HG02610 (cell line): ENCODE data around the gene SHMT1.
"Not testable (repeated sequence)": the region's sequence is repeated elsewhere in the genome, so short reads cannot be mapped to it uniquely, and the experiment has no call there.

ENCODE experiments used
- ATAC-seq: cut with Tn5 transposase; IDR thresholded peaks from one replicate; pipeline ENCODE4 v1.9.1; 2021; ENCODE audit warnings: mild to moderate bottlenecking, moderate library complexity; ENCODE audit not compliant: unreplicated experiment

Gene SHMT1

DNA sequence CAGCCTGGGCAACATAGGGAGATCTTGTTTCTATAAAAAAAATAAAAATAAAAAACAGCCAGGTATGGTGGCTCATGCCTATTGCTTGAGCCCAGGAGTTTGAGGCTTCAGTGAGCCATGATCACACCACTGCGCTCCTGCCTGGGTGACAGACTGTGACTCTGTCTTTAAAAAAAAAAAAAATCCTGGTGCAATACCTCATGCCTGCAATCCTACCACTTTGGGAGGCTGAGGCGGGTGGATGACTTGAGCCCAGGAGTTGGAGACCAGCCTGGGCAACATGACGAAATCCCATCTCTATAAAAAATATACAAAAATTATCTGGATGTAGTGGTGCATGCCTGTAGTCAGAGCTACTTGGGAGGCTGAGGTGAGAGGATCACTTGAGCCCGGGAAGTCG lies 15.3 kb upstream of the SHMT1 start:
- not testable (repeated sequence) for ATAC-seq

DNA sequence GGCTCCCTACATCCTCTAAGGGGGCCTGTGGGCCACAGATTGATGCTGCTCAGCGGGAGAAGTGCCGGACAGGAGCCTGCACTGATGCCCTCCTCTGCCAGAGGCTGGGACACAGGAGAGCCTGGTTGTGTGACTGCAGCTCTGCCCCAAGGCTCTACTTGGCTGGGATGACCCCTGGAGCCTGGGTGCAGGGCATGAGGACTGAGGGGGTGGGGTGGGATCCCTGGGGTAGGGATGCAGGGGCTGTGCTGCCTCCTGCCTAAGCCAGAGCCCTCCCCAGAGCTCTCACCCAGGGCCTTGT lies 14.8 kb upstream of the SHMT1 start:
- no peak for ATAC-seq

- ATAC-seq = no peak
Observed at GRCh38 chr17:18377437-18378204, 14.3 kb upstream of the SHMT1 start, which contains the start of gene EVPLL. TSS of gene EVPLL (plus strand) at chr17:18377778. CDS start at chr17:18380938, 3,160 bp downstream.

DNA sequence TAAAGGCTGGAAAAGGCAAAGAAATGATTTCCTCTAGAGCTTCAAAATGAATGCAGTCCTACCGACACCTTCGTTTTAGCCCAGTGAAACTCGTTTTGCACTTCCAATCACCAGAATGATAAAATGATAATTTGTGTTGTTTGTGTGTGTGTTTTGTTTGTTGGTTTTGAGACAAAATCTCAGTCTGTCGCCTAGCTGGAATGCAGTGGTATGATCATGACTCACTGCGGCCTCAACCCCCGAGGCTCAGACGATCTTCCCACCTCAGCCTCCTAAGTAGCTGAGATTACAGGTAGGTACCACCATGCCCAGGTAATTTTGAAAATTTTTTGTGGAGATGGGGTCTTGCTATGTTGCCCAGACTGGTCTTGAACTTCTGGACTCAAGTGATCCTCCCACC lies 10.9 kb upstream of the SHMT1 start:
- no peak for ATAC-seq

DNA sequence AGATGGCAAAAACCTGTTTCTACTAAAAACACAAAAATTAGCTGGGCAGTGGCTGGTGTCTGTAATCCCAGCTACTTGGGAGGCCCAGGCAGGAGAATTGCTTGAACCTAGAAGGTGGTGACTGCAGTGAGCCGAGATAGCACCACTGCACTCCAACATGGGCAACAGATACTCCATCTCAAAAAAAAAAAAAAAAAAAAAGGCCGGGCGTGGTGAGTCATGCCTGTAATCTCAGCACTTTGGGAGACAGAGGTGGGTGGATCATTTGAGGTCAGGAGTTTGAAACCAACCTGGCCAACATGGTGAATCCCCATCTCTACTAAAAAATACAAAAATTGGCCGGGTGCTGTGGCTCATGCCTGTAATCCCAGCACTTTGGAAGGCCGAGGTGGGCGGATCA lies 9.8 kb upstream of the SHMT1 start:
- not testable (repeated sequence) for ATAC-seq

GRCh38 chr17:18371455-18371854 lies 8.1 kb upstream of the SHMT1 start:
- no peak for ATAC-seq

DNA sequence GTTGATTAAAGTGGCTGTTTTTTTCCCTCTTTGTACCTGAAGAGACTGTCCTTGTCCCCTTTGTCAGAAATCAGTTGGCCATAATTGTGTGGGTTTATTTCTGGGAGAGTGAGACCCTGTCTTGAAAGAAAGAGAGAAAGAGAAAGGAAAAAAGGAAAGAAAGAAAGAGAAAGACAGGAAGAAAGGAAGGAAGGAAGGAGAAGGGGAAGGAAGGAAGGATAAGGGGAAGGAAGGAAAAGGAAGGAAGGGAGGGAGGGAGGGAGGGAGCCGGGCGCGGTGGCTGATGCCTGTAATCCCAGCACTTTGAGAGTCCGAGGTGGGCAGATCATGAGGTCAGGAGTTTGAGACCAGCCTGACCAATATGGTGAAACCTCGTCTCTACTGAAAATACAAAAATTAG lies 7.4 kb upstream of the SHMT1 start:
- ATAC-seq = no peak

GRCh38 chr17:18368946-18369345 lies 5.6 kb upstream of the SHMT1 start:
- ATAC-seq = no peak

- ATAC-seq = no peak
Observed at GRCh38 chr17:18364166-18364565, 816 bp upstream of the SHMT1 start.

DNA sequence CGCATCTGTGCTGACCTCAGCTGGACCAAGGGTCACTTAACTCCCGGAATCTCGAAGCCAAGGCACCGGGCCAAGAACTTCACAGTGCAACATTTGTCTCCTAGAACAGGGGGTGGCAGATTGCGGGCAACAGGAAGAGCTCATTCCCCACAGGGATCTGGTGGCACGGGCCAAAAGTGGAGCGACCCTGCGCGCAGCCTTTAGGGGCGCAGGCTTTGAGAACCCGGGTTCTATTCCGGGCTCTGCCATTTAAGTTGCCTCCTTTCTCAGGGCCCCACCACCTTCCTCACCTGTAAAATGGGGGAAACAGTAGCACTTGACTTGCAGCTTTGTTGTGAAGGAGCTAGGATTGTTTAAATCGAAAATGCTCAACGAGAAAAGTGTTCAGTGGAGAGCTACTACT lies 651 bp downstream of the SHMT1 start:
- ATAC-seq = no peak

DNA sequence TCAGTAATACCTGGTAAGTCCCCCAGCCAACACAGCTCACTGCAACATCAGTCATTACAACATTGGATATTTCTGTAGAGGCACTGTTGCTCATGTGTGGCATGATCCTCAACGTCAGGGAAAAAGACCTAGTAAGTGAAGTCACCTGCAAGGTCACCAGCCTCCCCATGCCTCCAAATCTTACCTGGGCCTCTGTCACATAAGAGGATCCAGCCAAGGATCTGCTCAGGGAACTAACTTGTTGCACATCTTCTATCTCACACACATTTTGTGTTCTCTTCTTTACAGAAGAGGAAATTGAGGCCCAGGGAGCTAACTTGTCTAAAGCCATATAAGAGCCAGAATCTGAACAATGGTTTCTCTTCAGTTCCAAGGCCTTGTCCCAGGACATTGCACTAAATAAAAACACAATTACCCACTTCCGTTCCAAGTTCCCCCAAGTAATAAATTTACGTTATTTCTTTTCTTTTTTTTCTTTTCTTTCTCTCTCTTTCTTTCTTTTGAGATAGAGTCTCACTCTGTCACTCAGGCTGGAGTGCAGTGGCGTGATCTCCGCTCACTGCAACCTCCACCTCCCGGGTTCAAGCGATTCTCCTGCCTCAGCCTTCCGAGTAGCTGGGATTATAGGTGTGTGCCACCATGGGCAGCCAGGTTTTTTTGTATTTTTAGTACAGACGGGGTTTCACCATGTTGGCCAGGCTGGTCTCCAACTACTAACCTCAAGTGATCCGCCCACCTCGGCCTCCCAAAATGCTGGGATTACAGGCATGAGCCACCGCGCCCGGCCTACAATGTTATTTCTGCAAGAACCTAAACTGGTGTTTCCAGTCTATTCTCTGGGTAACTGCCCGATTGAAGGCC lies 1.3 kb downstream of the SHMT1 start:
- ATAC-seq = no peak

DNA sequence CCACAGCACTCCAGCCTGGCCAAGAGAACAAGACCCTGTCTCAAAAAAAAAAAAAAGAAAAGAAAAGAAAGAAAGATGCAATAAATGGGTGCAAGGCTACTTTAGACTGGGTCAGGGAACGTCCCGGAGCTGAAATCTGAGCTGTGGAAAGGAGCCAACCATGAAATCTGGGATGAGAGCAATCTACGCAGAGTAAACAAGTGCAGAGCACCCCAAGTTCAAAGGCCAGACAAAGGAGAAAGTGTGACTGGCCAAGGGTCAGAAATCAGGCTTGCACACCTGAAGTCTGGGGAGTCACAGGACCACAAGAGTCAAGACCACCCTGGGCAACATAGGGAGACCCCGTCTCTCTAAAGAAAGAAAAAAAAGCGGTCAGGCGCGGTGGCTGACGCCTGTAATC lies 2.8 kb downstream of the SHMT1 start:
- ATAC-seq = no peak

GRCh38 chr17:18356624-18357023 lies 6.7 kb downstream of the SHMT1 start:
- ATAC-seq = no peak

DNA sequence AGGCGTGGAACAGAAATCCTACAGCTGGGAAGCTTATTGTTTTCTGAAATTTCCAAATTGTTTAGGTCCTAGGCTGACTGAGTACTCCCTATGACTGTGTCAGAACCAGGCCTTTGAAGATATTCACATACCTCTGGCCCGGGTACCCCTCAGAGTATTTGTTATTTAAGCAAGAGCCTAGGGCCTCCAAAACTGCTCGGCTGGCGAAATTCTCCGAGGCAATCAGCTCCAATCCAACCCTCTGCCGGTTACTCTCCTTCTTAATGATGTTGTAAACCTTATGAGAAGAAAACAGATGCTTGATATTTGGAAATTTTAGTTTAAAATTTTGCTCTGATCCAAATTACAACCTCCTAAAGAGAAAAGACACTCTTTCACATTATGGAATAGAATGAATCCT lies 9.8 kb downstream of the SHMT1 start:
- no peak for ATAC-seq

GRCh38 chr17:18344021-18344420 lies 19.3 kb downstream of the SHMT1 start:
- ATAC-seq = no peak

DNA sequence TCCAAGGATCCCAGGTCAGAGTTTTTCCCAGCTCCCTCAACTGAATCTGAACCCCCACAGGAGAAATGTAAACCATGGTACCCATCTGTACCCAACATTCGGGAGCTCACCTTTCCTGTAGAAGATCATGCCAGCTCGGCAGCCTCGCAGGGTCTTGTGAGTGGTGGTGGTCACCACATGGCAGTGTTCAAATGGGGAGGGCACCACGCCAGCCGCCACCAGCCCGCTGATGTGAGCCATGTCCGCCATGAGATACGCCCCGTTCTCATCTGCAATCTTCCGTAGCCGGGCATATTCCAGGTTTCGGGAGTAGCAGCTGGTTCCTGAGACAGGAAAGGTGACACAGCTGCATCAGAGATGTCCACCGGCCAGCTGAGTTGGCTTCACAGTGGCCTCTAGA lies 23.4 kb downstream of the SHMT1 start:
- ATAC-seq = no peak

DNA sequence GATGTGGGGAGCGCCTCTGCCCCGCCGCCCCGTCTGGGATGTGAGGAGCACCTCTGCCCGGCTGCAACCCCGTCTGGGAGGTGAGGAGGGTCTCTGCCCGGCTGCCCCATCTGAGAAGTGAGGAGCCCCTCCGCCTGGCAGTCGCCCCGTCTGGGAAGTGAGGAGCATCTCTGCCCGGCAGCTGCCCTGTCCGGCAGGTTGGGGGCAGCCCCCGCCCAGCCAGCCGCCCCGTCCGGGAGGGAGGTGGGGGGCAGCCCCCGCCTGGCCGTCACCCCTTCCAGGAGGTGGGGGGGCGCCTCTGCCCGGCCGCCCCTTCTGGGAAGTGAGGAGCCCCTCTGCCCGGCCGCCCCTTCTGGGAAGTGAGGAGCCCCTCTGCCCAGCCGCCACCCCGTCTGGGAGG lies 25.2 kb downstream of the SHMT1 start:
- not testable (repeated sequence) for ATAC-seq

GRCh38 chr17:18332909-18333489 lies 30.4 kb downstream of the SHMT1 start:
- no peak for ATAC-seq

DNA sequence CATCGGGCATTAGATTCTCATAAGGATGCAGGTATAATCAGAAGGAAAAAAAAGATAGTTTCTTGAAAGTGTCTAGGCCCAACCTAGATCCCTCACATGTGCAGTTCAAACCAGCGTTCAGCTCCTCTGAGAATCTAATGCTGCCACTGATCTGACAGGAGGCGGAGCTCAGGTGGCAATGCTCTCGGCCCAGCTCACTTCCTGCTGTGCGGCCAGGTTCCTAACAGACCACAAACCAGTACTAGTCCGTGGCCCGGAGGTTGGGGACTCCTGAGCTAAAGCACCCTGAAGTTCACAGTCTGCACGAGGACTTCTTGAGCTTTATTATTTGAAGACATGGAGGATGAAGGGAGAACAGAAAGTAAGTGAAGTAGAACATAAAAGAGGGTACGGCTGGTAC lies 31.5 kb downstream of the SHMT1 start:
- ATAC-seq = no peak

- ATAC-seq = no peak
Observed at GRCh38 chr17:18328643-18329204, 34.6 kb downstream of the SHMT1 start.

GRCh38 chr17:18327556-18327955 lies 35.8 kb downstream of the SHMT1 start:
- ATAC-seq = no peak

DNA sequence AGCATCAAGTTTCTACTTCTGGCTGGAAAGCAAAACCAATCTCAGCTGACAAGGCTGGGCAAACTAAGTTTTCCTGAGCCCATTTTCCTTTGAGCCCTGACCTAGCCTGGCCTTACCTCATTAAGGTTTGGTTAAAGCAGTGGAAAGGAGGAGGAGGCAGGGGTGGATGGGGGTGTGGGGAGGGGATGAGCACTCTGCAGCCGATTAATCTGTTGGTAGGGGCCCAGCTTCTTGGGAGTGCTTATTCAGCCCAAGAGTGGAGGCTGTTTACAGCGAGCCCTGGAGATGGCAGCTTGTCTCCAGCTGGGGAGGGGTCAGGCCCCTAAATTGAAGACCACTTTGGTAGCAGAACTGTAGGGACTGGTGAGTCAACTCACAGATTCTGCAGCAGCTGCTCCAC lies 36.3 kb downstream of the SHMT1 start:
- no peak for ATAC-seq
